ENCODE measurements around the gene MFAP4.

Gene MFAP4

GRCh38 chr17:19385521-19385983, 1.4 kb downstream of the MFAP4 start:
- DNase-seq (ENCODE audit: low read depth in 2 of 2), result no peak

GRCh38 chr17:19384723-19385391, 2.1 kb downstream of the MFAP4 start:
- DNase-seq (ENCODE audit: low read depth in 2 of 2), result no peak

GRCh38 chr17:19383681-19384470, 3.1 kb downstream of the MFAP4 start:
- DNase-seq (ENCODE audit: low read depth in 2 of 2), result no peak

GRCh38 chr17:19382531-19383444, 4.2 kb downstream of the MFAP4 start:
- no peak for DNase-seq (ENCODE audit: low read depth in 2 of 2)

GRCh38 chr17:19381741-19382444, 5.1 kb downstream of the MFAP4 start:
- DNase-seq (ENCODE audit: low read depth in 2 of 2), result no peak

- no peak for DNase-seq (ENCODE audit: low read depth in 2 of 2)
Measured at GRCh38 chr17:19381361-19381740, 5.6 kb downstream of the MFAP4 start.

- DNase-seq (ENCODE audit: low read depth in 2 of 2), result no peak
Measured at GRCh38 chr17:19380481-19381301, 6.3 kb downstream of the MFAP4 start.

- no peak for DNase-seq (ENCODE audit: low read depth in 2 of 2)
Measured at GRCh38 chr17:19379361-19380065, 7.5 kb downstream of the MFAP4 start.

- DNase-seq (ENCODE audit: low read depth in 2 of 2), result no peak
Measured at GRCh38 chr17:19378416-19379360, 8.3 kb downstream of the MFAP4 start, which contains the start of gene MAPK7. Gene MAPK7, plus strand, starts transcription at chr17:19378498. Its CDS starts 403 bp downstream, at chr17:19378901.

- DNase-seq (ENCODE audit: low read depth in 2 of 2), result peak; percentile 98
Measured at GRCh38 chr17:19377602-19378415, 9.2 kb downstream of the MFAP4 start.

GRCh38 chr17:19376811-19377210, 10.2 kb downstream of the MFAP4 start:
- no peak for DNase-seq (ENCODE audit: low read depth in 2 of 2)

- DNase-seq (ENCODE audit: low read depth in 2 of 2), result no peak
Measured at GRCh38 chr17:19375732-19376131, 11.3 kb downstream of the MFAP4 start.

GRCh38 chr17:19374136-19374535, 12.9 kb downstream of the MFAP4 start:
- DNase-seq (ENCODE audit: low read depth in 2 of 2), result no peak

- DNase-seq (ENCODE audit: low read depth in 2 of 2), result no peak
Measured at GRCh38 chr17:19372866-19373504, 14.0 kb downstream of the MFAP4 start.

- DNase-seq (ENCODE audit: low read depth in 2 of 2), result no peak
Measured at GRCh38 chr17:19372439-19372838, 14.6 kb downstream of the MFAP4 start.

- DNase-seq (ENCODE audit: low read depth in 2 of 2), result no peak
Measured at GRCh38 chr17:19372011-19372370, 15.0 kb downstream of the MFAP4 start.

- no peak for DNase-seq (ENCODE audit: low read depth in 2 of 2)
Measured at GRCh38 chr17:19371259-19372010, 15.6 kb downstream of the MFAP4 start.
